ENCODE results near the gene GCKR. TPM values are rescaled to one million over a fixed set of nuclear protein-coding genes. Genes with fewer than 3 reads are reported as not detected.

The GCKR gene
- total and polyA plus RNA-seq, 2 donors = 0.11 to 0.49 TPM

- H3K4me3 ChIP-seq (ENCODE audit: low read depth, low read length) = peak overlapping the region; percentile 68
- H3K4me1 ChIP-seq (ENCODE audit: insufficient read depth) = no peaks in the 10 kb centered on the region
- 19% methylated on average over 35 of the region's 35 CpGs for WGBS
- DNase-seq (ENCODE audit: extremely low spot score) = no peak
- no peaks in the 10 kb centered on the region for H3K36me3 ChIP-seq (ENCODE audit: insufficient read depth)
- H3K27ac ChIP-seq (ENCODE audit: low read depth) = peak overlapping the region; percentile 38
These were observed 2.2 kb upstream of the GCKR start for GRCh38 chr2:27494284-27494943.

GRCh38 chr2:27494944-27495554 lies 1.6 kb upstream of the GCKR start, which contains the start of gene FNDC4:
FNDC4 (minus strand) TSS chr2:27495200; CDS start chr2:27494679, 521 bp downstream.
- H3K4me1 ChIP-seq (ENCODE audit: insufficient read depth) = no peaks in the 10 kb centered on the region
- H3K4me3 ChIP-seq (ENCODE audit: low read depth, low read length) = peak within 1 kb of the TSS; percentile 68
- H3K27ac ChIP-seq (ENCODE audit: low read depth) = peak within 1 kb of the TSS; percentile 38
- WGBS = under 1% methylated on average over 70 of the region's 70 CpGs
- H3K36me3 ChIP-seq (ENCODE audit: insufficient read depth) = no peaks in the 10 kb centered on the region
- DNase-seq (ENCODE audit: extremely low spot score) = no peak

- Histone ChIP-seq H3K36me3 (ENCODE audit: insufficient read depth) (no peaks in the 10 kb centered on the region), H3K4me3 (ENCODE audit: low read depth, low read length) (no peak overlapping the region), H3K27ac (ENCODE audit: low read depth) (no peak overlapping the region), H3K4me1 (ENCODE audit: insufficient read depth) (no peaks in the 10 kb centered on the region)
- no peak for DNase-seq (ENCODE audit: extremely low spot score)
- 61% methylated on average over 4 of the region's 4 CpGs for WGBS
These were observed 741 bp upstream of the GCKR start for GRCh38 chr2:27495840-27496356.

GRCh38 chr2:27497288-27497627 lies 619 bp downstream of the GCKR start:
- H3K4me1 ChIP-seq (ENCODE audit: insufficient read depth) = no peaks in the 10 kb centered on the region
- no peak overlapping the region for H3K4me3 ChIP-seq (ENCODE audit: low read depth, low read length)
- no peaks in the 10 kb centered on the region for H3K36me3 ChIP-seq (ENCODE audit: insufficient read depth)
- DNase-seq (ENCODE audit: extremely low spot score) = no peak
- 58% methylated on average over 4 of the region's 4 CpGs for WGBS
- H3K27ac ChIP-seq (ENCODE audit: low read depth) = no peak overlapping the region

- no peak for DNase-seq (ENCODE audit: extremely low spot score)
- 83% methylated on average over 3 of the region's 3 CpGs for WGBS
- Histone ChIP-seq H3K4me1 (ENCODE audit: insufficient read depth) (no peaks in the 10 kb centered on the region), H3K27ac (ENCODE audit: low read depth) (no peak overlapping the region), H3K36me3 (ENCODE audit: insufficient read depth) (no peaks in the 10 kb centered on the region), H3K4me3 (ENCODE audit: low read depth, low read length) (no peak overlapping the region)
These were observed 2.3 kb downstream of the GCKR start for GRCh38 chr2:27498975-27499374.

- DNase-seq (ENCODE audit: extremely low spot score) = no peak
- Histone ChIP-seq H3K4me1 (ENCODE audit: insufficient read depth) (no peaks in the 10 kb centered on the region), H3K4me3 (ENCODE audit: low read depth, low read length) (no peak overlapping the region), H3K36me3 (ENCODE audit: insufficient read depth) (no peaks in the 10 kb centered on the region), H3K27ac (ENCODE audit: low read depth) (no peak overlapping the region)
These were observed 4.4 kb downstream of the GCKR start for GRCh38 chr2:27501042-27501441.

GRCh38 chr2:27502142-27502541 lies 5.5 kb downstream of the GCKR start:
- H3K36me3 ChIP-seq (ENCODE audit: insufficient read depth) = no peaks in the 10 kb centered on the region
- 74% methylated on average over 4 of the region's 4 CpGs for WGBS
- DNase-seq (ENCODE audit: extremely low spot score) = no peak
- H3K4me1 ChIP-seq (ENCODE audit: insufficient read depth) = no peaks in the 10 kb centered on the region
- H3K4me3 ChIP-seq (ENCODE audit: low read depth, low read length) = no peak overlapping the region
- no peak overlapping the region for H3K27ac ChIP-seq (ENCODE audit: low read depth)

GRCh38 chr2:27506587-27506986 lies 9.9 kb downstream of the GCKR start:
- Histone ChIP-seq H3K27ac (ENCODE audit: low read depth) (no peak overlapping the region), H3K4me3 (ENCODE audit: low read depth, low read length) (no peak overlapping the region), H3K36me3 (ENCODE audit: insufficient read depth) (no peaks in the 10 kb centered on the region), H3K4me1 (ENCODE audit: insufficient read depth) (no peaks in the 10 kb centered on the region)
- DNase-seq (ENCODE audit: extremely low spot score) = no peak
- WGBS = 86% methylated on average over 6 of the region's 6 CpGs

- no peak overlapping the region for H3K4me3 ChIP-seq (ENCODE audit: low read depth, low read length)
- no peaks in the 10 kb centered on the region for H3K4me1 ChIP-seq (ENCODE audit: insufficient read depth)
- no peaks in the 10 kb centered on the region for H3K36me3 ChIP-seq (ENCODE audit: insufficient read depth)
- DNase-seq (ENCODE audit: extremely low spot score) = no peak
- no peak overlapping the region for H3K27ac ChIP-seq (ENCODE audit: low read depth)
- WGBS = 73% methylated on average over 4 of the region's 4 CpGs
These were observed 10.7 kb downstream of the GCKR start for GRCh38 chr2:27507293-27507692.

- DNase-seq (ENCODE audit: extremely low spot score) = no peak
- no peak overlapping the region for H3K27ac ChIP-seq (ENCODE audit: low read depth)
- H3K4me3 ChIP-seq (ENCODE audit: low read depth, low read length) = no peak overlapping the region
- H3K4me1 ChIP-seq (ENCODE audit: insufficient read depth) = no peaks in the 10 kb centered on the region
- H3K36me3 ChIP-seq (ENCODE audit: insufficient read depth) = no peaks in the 10 kb centered on the region
- WGBS = 46% methylated on average over 6 of the region's 6 CpGs
These were observed 12.7 kb downstream of the GCKR start for GRCh38 chr2:27509326-27509725.

GRCh38 chr2:27518113-27518781 lies 21.6 kb downstream of the GCKR start:
- 66% methylated on average over 5 of the region's 5 CpGs for WGBS
- no peak for DNase-seq (ENCODE audit: extremely low spot score)
- no peak overlapping the region for H3K27ac ChIP-seq (ENCODE audit: low read depth)
- H3K4me3 ChIP-seq (ENCODE audit: low read depth, low read length) = no peak overlapping the region
- no peaks in the 10 kb centered on the region for H3K4me1 ChIP-seq (ENCODE audit: insufficient read depth)
- H3K36me3 ChIP-seq (ENCODE audit: insufficient read depth) = no peaks in the 10 kb centered on the region

- Histone ChIP-seq H3K27ac (ENCODE audit: low read depth) (no peak overlapping the region), H3K4me3 (ENCODE audit: low read depth, low read length) (no peak overlapping the region), H3K36me3 (ENCODE audit: insufficient read depth) (no peaks in the 10 kb centered on the region), H3K4me1 (ENCODE audit: insufficient read depth) (no peaks in the 10 kb centered on the region)
- DNase-seq (ENCODE audit: extremely low spot score) = no peak
- WGBS = 84% methylated on average over 4 of the region's 4 CpGs
These were observed 22.1 kb downstream of the GCKR start for GRCh38 chr2:27518782-27519113.

GRCh38 chr2:27520316-27520715 lies 23.7 kb downstream of the GCKR start:
- no peak overlapping the region for H3K4me3 ChIP-seq (ENCODE audit: low read depth, low read length)
- H3K4me1 ChIP-seq (ENCODE audit: insufficient read depth) = no peaks in the 10 kb centered on the region
- no peak for DNase-seq (ENCODE audit: extremely low spot score)
- H3K27ac ChIP-seq (ENCODE audit: low read depth) = no peak overlapping the region
- WGBS = 85% methylated on average over 2 of the region's 2 CpGs
- H3K36me3 ChIP-seq (ENCODE audit: insufficient read depth) = no peaks in the 10 kb centered on the region

GRCh38 chr2:27522400-27522945 lies 25.8 kb downstream of the GCKR start:
- Histone ChIP-seq H3K4me3 (ENCODE audit: low read depth, low read length) (no peak overlapping the region), H3K4me1 (ENCODE audit: insufficient read depth) (no peaks in the 10 kb centered on the region), H3K36me3 (ENCODE audit: insufficient read depth) (no peaks in the 10 kb centered on the region), H3K27ac (ENCODE audit: low read depth) (no peak overlapping the region)
- DNase-seq (ENCODE audit: extremely low spot score) = no peak
- 89% methylated on average over 7 of the region's 7 CpGs for WGBS

Measured in urinary bladder (tissue), 4 donors.